OCI-LY3 (cell line): Measurements from ENCODE around the gene FSIP1.

Experiments
- H2AFZ ChIP-seq: fragments of 200-600, 300-600 bp; shearing (Covaris generic); 2 replicates; pipeline ENCODE4 v1.6.0; 2014; ENCODE audit warnings: antibody characterized with exemption, low read depth, low read length
- H3K27ac ChIP-seq: fragments of 200-600, 300-600 bp; sonication (generic); 2 replicates; pipeline ENCODE4 v1.5.1; 2014; ENCODE audit warnings: mild to moderate bottlenecking, low read length, moderate library complexity, mixed read lengths
- H3K27me3 ChIP-seq: fragments of 200-600, 300-600 bp; sonication (generic); 2 replicates; pipeline ENCODE4 v1.6.1; 2014; ENCODE audit warnings: low read depth, low read length, mixed read lengths
- H3K36me3 ChIP-seq: fragments of 200-600, 300-600 bp; sonication (generic); replicated peaks from 2 replicates; pipeline ENCODE3; 2014; ENCODE audit warnings: low read depth, low read length, mixed read lengths
- H3K4me1 ChIP-seq: fragments of 300-600, 200-600 bp; sonication (generic); 2 replicates; pipeline ENCODE4 v1.6.1; 2014; ENCODE audit warnings: low read length, mixed read lengths
- H3K4me2 ChIP-seq: fragments of 200-600, 300-600 bp; sonication (generic); 2 replicates; pipeline ENCODE4 v1.6.1; 2014; ENCODE audit warnings: low read length, mixed read lengths
- H3K4me3 ChIP-seq: fragments of 300-600, 200-600 bp; sonication (generic); 2 replicates; pipeline ENCODE4 v1.5.1; 2014; ENCODE audit warnings: antibody characterized with exemption, mild to moderate bottlenecking, low read length, moderate library complexity
- H3K79me2 ChIP-seq: fragments of 300-600, 200-600 bp; shearing (Covaris generic); 2 replicates; pipeline ENCODE4 v1.6.1; 2014; ENCODE audit warnings: mild to moderate bottlenecking, low read length, mixed read lengths
- H3K9ac ChIP-seq: fragments of 300-600, 200-600 bp; shearing (Covaris generic); 2 replicates; pipeline ENCODE4 v1.6.0; 2014; ENCODE audit warnings: mild to moderate bottlenecking, low read length, moderate library complexity
- H3K9me3 ChIP-seq: fragments of 200-600, 300-600 bp; shearing (Covaris generic); 2 replicates; pipeline ENCODE4 v1.6.1; 2014; ENCODE audit warnings: low read length, mixed read lengths; ENCODE audit not compliant: insufficient read depth
- H4K20me1 ChIP-seq: fragments of 200-600, 300-600 bp; sonication (generic); 2 replicates; pipeline ENCODE4 v1.6.1; 2016; ENCODE audit warnings: low read length, mixed read lengths; ENCODE audit not compliant: insufficient read depth
- CTCF ChIP-seq: fragments of 200-600, 300-600 bp; sonication (generic); IDR thresholded peaks from 2 replicates; pipeline ENCODE4 v1.5.1; 2014; ENCODE audit warnings: antibody characterized with exemption, low read length, low read depth
- EZH2phosphoT487 ChIP-seq: fragments of 200-600 bp; shearing (Covaris generic); IDR thresholded peaks from 2 replicates; pipeline ENCODE4 v1.6.1; 2018; ENCODE audit warnings: antibody characterized with exemption, mixed run types, low read depth

Gene FSIP1

DNA sequence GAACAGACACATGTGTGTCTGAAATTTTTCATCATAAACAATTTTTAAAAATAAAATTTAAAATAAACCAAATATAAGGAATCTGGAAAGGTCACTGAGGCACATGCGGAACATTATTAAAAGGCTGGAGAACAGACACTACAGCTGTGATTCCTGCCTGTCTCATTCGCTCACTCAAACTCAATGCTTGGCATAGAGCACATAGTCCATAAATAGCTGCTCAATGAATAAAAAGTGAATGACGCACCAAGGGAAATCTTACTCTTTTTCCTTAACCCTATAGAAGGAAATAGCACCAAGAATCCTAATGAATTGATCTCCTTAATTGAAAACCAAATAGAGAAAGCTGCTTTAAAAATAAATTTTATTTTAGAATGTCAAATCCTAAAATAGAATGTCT, 98.4 kb downstream of the FSIP1 start:
- Histone ChIP-seq H4K20me1 (no peaks in the 10 kb centered on the region), H3K27ac (no peak overlapping the region), H3K9me3 (no peaks in the 10 kb centered on the region), H3K4me3 (no peak overlapping the region), H3K27me3 (no peaks in the 10 kb centered on the region), H3K4me2 (no peak overlapping the region), H2AFZ (0 out of 2 replicates have a peak overlapping the region, but pooled peaks have one; percentile 27), H3K9ac (no peak overlapping the region), H3K36me3 (no peaks in the 10 kb centered on the region), H3K79me2 (no peaks in the 10 kb centered on the region), H3K4me1 (peaks cover 22% of the 10 kb centered on the region)
- TF ChIP-seq EZH2phosphoT487: no peak
- TF ChIP-seq CTCF: no peak

DNA sequence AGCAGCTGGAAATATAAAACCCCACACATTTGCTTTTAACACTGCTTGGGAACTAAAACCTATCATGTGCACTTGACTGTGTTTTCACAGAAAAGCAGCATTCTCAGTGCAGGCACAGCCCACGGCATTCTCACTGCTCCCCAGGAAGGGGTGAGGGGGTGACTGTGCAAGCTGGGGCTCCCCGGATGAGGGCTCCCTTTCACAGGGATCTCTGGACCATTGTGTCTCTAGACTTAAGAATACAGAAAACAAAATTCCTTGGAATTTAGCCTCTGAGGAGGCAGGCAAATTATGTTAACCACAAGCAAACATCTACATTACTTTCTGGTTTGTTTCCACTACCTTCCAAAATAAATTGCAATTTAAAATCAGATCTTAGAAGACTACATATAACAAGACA, 100.3 kb downstream of the FSIP1 start:
- no peaks in the 10 kb centered on the region for H3K27me3 ChIP-seq
- H3K36me3 ChIP-seq: no peaks in the 10 kb centered on the region
- no peak overlapping the region for H3K4me3 ChIP-seq
- no peaks in the 10 kb centered on the region for H4K20me1 ChIP-seq
- H3K4me1 ChIP-seq: peaks cover 22% of the 10 kb centered on the region
- H3K4me2 ChIP-seq: peak overlapping the region; percentile 4; the same call in 1 of the 2 replicates
- H3K79me2 ChIP-seq: no peaks in the 10 kb centered on the region
- TF ChIP-seq CTCF (no peak), EZH2phosphoT487 (no peak)
- H3K9me3 ChIP-seq: no peaks in the 10 kb centered on the region
- no peak overlapping the region for H3K27ac ChIP-seq
- 0 out of 2 replicates have a peak overlapping the region, but pooled peaks have one; percentile 22 for H2AFZ ChIP-seq
- H3K9ac ChIP-seq: no peak overlapping the region

GRCh38 chr15:39680868-39681267, 101.8 kb downstream of the FSIP1 start:
- H3K4me2 ChIP-seq: no peak overlapping the region
- no peak overlapping the region for H2AFZ ChIP-seq
- H3K36me3 ChIP-seq: no peaks in the 10 kb centered on the region
- no peaks in the 10 kb centered on the region for H3K79me2 ChIP-seq
- no peak overlapping the region for H3K9ac ChIP-seq
- TF ChIP-seq CTCF (no peak), EZH2phosphoT487 (no peak)
- no peaks in the 10 kb centered on the region for H4K20me1 ChIP-seq
- H3K27me3 ChIP-seq: no peaks in the 10 kb centered on the region
- H3K4me1 ChIP-seq: peaks cover 21% of the 10 kb centered on the region
- H3K9me3 ChIP-seq: no peaks in the 10 kb centered on the region
- no peak overlapping the region for H3K4me3 ChIP-seq
- H3K27ac ChIP-seq: no peak overlapping the region

GRCh38 chr15:39672666-39673065, 110.0 kb downstream of the FSIP1 start:
- H3K9me3 ChIP-seq: no peaks in the 10 kb centered on the region
- no peak overlapping the region for H3K4me2 ChIP-seq
- H2AFZ ChIP-seq: no peak overlapping the region
- no peak for TF ChIP-seq CTCF
- no peak for TF ChIP-seq EZH2phosphoT487
- no peaks in the 10 kb centered on the region for H3K36me3 ChIP-seq
- no peaks in the 10 kb centered on the region for H3K27me3 ChIP-seq
- H4K20me1 ChIP-seq: no peaks in the 10 kb centered on the region
- H3K4me1 ChIP-seq: no peaks in the 10 kb centered on the region
- no peak overlapping the region for H3K4me3 ChIP-seq
- H3K9ac ChIP-seq: no peak overlapping the region
- no peaks in the 10 kb centered on the region for H3K79me2 ChIP-seq
- H3K27ac ChIP-seq: no peak overlapping the region
